ENCODE measurements around the gene MGLL.

Gene MGLL

GRCh38 chr3:127794972-127795371, 27.3 kb downstream of the MGLL start:
- Histone ChIP-seq H3K27me3 (no peaks in the 10 kb centered on the region), H3K36me3 (peaks cover 6% of the 10 kb centered on the region), H3K4me3 (ENCODE audit: low read depth in 1 of 2, low read length in 1 of 2) (no peak overlapping the region), H3K9me3 (no peaks in the 10 kb centered on the region), H3K4me1 (ENCODE audit: control insufficient read depth in 1 of 2, insufficient read depth in 1 of 2, low read depth in 1 of 2, low read length in 1 of 2) (peaks cover under 1 to 2% of the 10 kb centered on the region in 2 experiments), H3K27ac (no peak overlapping the region)
- TF ChIP-seq, protein P1, sequence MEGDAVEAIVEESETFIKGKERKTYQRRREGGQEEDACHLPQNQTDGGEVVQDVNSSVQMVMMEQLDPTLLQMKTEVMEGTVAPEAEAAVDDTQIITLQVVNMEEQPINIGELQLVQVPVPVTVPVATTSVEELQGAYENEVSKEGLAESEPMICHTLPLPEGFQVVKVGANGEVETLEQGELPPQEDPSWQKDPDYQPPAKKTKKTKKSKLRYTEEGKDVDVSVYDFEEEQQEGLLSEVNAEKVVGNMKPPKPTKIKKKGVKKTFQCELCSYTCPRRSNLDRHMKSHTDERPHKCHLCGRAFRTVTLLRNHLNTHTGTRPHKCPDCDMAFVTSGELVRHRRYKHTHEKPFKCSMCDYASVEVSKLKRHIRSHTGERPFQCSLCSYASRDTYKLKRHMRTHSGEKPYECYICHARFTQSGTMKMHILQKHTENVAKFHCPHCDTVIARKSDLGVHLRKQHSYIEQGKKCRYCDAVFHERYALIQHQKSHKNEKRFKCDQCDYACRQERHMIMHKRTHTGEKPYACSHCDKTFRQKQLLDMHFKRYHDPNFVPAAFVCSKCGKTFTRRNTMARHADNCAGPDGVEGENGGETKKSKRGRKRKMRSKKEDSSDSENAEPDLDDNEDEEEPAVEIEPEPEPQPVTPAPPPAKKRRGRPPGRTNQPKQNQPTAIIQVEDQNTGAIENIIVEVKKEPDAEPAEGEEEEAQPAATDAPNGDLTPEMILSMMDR (IDR thresholded peaks at IDR 0.05): no peak

DNA sequence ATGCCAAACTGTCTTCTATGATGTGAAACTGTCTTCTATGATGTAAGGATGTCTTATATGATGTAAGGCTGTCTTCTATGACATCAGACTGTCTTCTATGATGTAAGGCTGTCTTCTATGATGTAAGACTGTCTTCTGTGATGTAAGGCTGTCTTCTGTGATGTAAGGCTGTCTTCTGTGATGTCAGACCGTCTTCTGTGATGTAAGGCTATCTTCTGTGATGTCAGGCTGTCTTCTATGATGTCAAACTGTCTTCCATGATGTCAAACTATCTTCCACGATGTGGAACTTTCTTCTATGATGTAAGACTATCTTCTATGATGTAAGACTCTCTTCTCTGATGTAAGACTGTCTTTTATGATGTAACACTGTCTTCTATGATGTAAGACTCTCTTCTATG, 27.9 kb downstream of the MGLL start:
- H3K9me3 ChIP-seq: no peaks in the 10 kb centered on the region
- H3K27me3 ChIP-seq: no peaks in the 10 kb centered on the region
- H3K27ac ChIP-seq: no peak overlapping the region
- H3K4me1 ChIP-seq (ENCODE audit: control insufficient read depth in 1 of 2, insufficient read depth in 1 of 2, low read depth in 1 of 2, low read length in 1 of 2): no peaks in the 10 kb centered on the region
- H3K4me3 ChIP-seq (ENCODE audit: low read depth in 1 of 2, low read length in 1 of 2): no peak overlapping the region
- TF ChIP-seq, protein P1 (IDR thresholded peaks at IDR 0.05): no peak
- peaks cover 6% of the 10 kb centered on the region for H3K36me3 ChIP-seq

DNA sequence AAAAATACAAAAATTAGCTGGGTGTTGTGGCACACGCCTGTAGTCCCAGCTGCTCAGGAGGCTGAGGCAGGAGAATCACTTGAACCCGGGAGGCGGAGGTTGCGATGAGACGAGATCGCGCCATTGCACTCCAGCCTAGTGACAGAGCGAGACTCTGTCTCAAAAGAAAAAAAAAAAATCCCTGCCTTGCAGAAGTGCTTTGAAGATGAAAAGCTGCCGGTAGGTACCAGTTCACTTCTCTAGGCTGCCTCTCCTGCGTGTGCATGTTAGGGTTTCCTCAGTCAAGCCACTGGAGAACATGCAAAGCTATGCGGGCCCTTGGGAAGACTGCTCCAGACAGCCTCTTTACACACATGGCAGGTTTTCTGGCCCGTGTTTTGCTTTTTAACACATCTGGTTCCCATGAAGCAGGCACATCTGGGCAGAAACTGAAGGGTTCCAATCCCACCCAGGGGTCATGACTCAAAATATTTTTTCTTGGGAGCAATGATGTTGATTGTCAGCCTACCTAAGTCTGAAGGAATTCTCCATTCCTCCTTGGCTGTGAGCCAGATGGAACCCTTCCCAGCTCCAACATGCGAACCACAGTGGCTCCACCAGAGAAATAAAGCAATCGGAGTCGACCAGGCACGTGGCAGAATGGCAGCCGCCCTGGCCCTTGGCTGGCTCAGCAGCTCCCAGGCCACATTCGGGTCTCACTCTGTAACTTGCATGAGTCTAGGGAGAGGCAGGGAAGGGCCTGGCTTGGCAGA, 29.6 kb downstream of the MGLL start:
- TF ChIP-seq, protein P1 (IDR thresholded peaks at IDR 0.05): no peak
- no peak overlapping the region for H3K27ac ChIP-seq
- no peaks in the 10 kb centered on the region for H3K27me3 ChIP-seq
- H3K36me3 ChIP-seq: peaks cover 8% of the 10 kb centered on the region
- H3K9me3 ChIP-seq: no peaks in the 10 kb centered on the region
- no peaks in the 10 kb centered on the region for H3K4me1 ChIP-seq (ENCODE audit: control insufficient read depth in 1 of 2, insufficient read depth in 1 of 2, low read depth in 1 of 2, low read length in 1 of 2)
- H3K4me3 ChIP-seq (ENCODE audit: low read depth in 1 of 2, low read length in 1 of 2): no peak overlapping the region

- no peaks in the 10 kb centered on the region for H3K4me1 ChIP-seq (ENCODE audit: control insufficient read depth in 1 of 2, insufficient read depth in 1 of 2, low read depth in 1 of 2, low read length in 1 of 2)
- no peaks in the 10 kb centered on the region for H3K9me3 ChIP-seq
- peaks cover 8% of the 10 kb centered on the region for H3K36me3 ChIP-seq
- no peaks in the 10 kb centered on the region for H3K27me3 ChIP-seq
- TF ChIP-seq, protein P1 (IDR thresholded peaks at IDR 0.05): no peak
- no peak overlapping the region for H3K4me3 ChIP-seq (ENCODE audit: low read depth in 1 of 2, low read length in 1 of 2)
- H3K27ac ChIP-seq: no peak overlapping the region
These were observed 30.9 kb downstream of the MGLL start for GRCh38 chr3:127791221-127791913.

- Histone ChIP-seq H3K4me3 (ENCODE audit: low read depth in 1 of 2, low read length in 1 of 2) (no peak overlapping the region), H3K36me3 (peaks cover 8% of the 10 kb centered on the region), H3K27me3 (no peaks in the 10 kb centered on the region), H3K4me1 (ENCODE audit: control insufficient read depth in 1 of 2, insufficient read depth in 1 of 2, low read depth in 1 of 2, low read length in 1 of 2) (no peaks in the 10 kb centered on the region), H3K27ac (no peak overlapping the region), H3K9me3 (no peaks in the 10 kb centered on the region)
- TF ChIP-seq, protein P1 (IDR thresholded peaks at IDR 0.05): no peak
These were observed 31.5 kb downstream of the MGLL start for GRCh38 chr3:127790882-127791183.
